ENCODE results near the gene IGF2R.

DNA sequence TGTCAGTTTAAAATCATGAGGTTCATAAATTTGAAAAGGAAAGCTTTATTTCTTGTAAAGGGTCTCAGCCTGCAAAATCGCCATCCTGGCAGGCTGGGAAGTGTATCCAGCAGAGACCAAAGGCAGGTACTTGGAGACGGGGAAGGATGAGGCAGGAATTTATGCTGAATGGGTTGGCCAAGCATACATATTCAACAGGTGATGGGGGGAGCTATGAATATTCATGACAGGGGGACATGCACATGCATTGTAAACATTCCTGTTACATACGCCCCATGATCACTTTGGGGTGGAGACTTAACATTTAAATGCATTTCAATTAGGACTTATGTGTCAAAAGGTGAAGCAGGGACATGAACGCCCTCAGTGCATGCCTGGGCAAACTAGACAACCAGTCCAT, 142.9 kb downstream of the IGF2R start:
- TF ChIP-seq POLR2A (IDR thresholded peaks at IDR 0.05; ENCODE audit: low read depth, low read length), result no peak
- no peak for TF ChIP-seq POLR2AphosphoS5 (IDR thresholded peaks at IDR 0.05; ENCODE audit: low read depth, low read length)

Data from GM12892 (cell line).